HepG2 (cell line): ENCODE results near the gene INTS7. TPM values are rescaled to one million over a fixed set of nuclear protein-coding genes. Genes with fewer than 3 reads are reported as not detected.

Experiments used
- ATF1 ChIP-seq: IDR thresholded peaks from 2 replicates; pipeline ENCODE4 v1.6.1; 2016; ENCODE audit warnings: mild to moderate bottlenecking, control low read depth
- CBFB ChIP-seq: sonication (generic); formaldehyde crosslinking; IDR thresholded peaks from 2 replicates; pipeline ENCODE4 v1.4.0; 2020; ENCODE audit warnings: missing genetic modification reagents
- EED ChIP-seq: sonication (generic); formaldehyde crosslinking; IDR thresholded peaks from 2 replicates; pipeline ENCODE4 v1.5.0; 2020; ENCODE audit warnings: mild to moderate bottlenecking, missing genetic modification reagents
- ESRRA ChIP-seq: sonication (generic); formaldehyde crosslinking; IDR thresholded peaks from 2 replicates; pipeline ENCODE4 v1.5.1; 2020; ENCODE audit warnings: mild to moderate bottlenecking, low read depth, missing genetic modification reagents
- FOXP1 ChIP-seq, 2 experiments: fragments of 450-650 bp in 1 of 2; IDR thresholded peaks; 2 replicates each; pipeline ENCODE4 v1.6.1; 2017 to 2018; ENCODE audit warnings: antibody characterized with exemption in 1 of 2
- JUN ChIP-seq: sonication (generic); formaldehyde crosslinking; IDR thresholded peaks from 2 replicates; pipeline ENCODE4 v1.4.0; 2020; ENCODE audit warnings: mild to moderate bottlenecking, missing genetic modification reagents
- PCBP1 ChIP-seq: fragments of 200-400 bp; formaldehyde crosslinking; IDR thresholded peaks from 2 replicates; pipeline ENCODE4 v1.6.1; 2017; ENCODE audit warnings: mild to moderate bottlenecking, low read depth, low read length, borderline replicate concordance
- POGZ ChIP-seq: sonication (generic); formaldehyde crosslinking; IDR thresholded peaks from 2 replicates; pipeline ENCODE4 v1.4.0; 2020; ENCODE audit warnings: mild to moderate bottlenecking, missing genetic modification reagents
- RCOR2 ChIP-seq: IDR thresholded peaks from 2 replicates; pipeline ENCODE4 v1.6.1; 2016; ENCODE audit warnings: missing biosample characterization, missing genetic modification reagents
- TCF12 ChIP-seq, 2 experiments: fragments of 450-650 bp in 1 of 2; sonication (generic) in 1 of 2; formaldehyde crosslinking in 1 of 2; IDR thresholded peaks; 2 replicates each; pipeline versions ENCODE4 v1.6.1 to v1.8.0; 2017 to 2022; ENCODE audit warnings: antibody characterized with exemption in 1 of 2, mild to moderate bottlenecking in 1 of 2, missing genetic modification reagents in 1 of 2, moderate library complexity in 1 of 2
- TRIM22 ChIP-seq: fragments of 450-650 bp; IDR thresholded peaks from 2 replicates; pipeline ENCODE4 v1.6.1; 2017
- ZMAT3 ChIP-seq: sonication (generic); formaldehyde crosslinking; conservative IDR thresholded peaks from 2 replicates; pipeline ENCODE4 v1.7.0; 2021; ENCODE audit warnings: missing genetic modification reagents
- ZNF263 ChIP-seq: sonication (generic); formaldehyde crosslinking; IDR thresholded peaks from 2 replicates; pipeline ENCODE4 v1.4.0; 2020; ENCODE audit warnings: missing genetic modification reagents
- ZNF275 ChIP-seq: sonication (generic); formaldehyde crosslinking; IDR thresholded peaks from 2 replicates; pipeline ENCODE4 v1.8.0; 2022; ENCODE audit warnings: missing genetic modification reagents, mild to moderate bottlenecking, inconsistent platforms, borderline replicate concordance
- ZNF501 ChIP-seq: sonication (generic); formaldehyde crosslinking; IDR thresholded peaks from 2 replicates; pipeline ENCODE4 v1.5.1; 2020; ENCODE audit warnings: mild to moderate bottlenecking, moderate library complexity, missing genetic modification reagents
- ZNF556 ChIP-seq: sonication (generic); formaldehyde crosslinking; IDR thresholded peaks from 2 replicates; pipeline ENCODE4 v1.4.0; 2020; ENCODE audit warnings: mild to moderate bottlenecking, missing genetic modification reagents, borderline replicate concordance
- ZNF558 ChIP-seq: sonication (generic); formaldehyde crosslinking; IDR thresholded peaks from 2 replicates; pipeline ENCODE4 v1.9.0; 2022; ENCODE audit warnings: mild to moderate bottlenecking, missing genetic modification reagents, borderline replicate concordance
- ZNF615 ChIP-seq: sonication (generic); formaldehyde crosslinking; IDR thresholded peaks from 2 replicates; pipeline ENCODE4 v1.5.0; 2020; ENCODE audit warnings: mild to moderate bottlenecking, missing genetic modification reagents, borderline replicate concordance
- ZNF879 ChIP-seq: sonication (generic); formaldehyde crosslinking; IDR thresholded peaks from 2 replicates; pipeline ENCODE4 v1.8.1; 2023; ENCODE audit warnings: missing genetic modification reagents
- polyA plus RNA-seq, 8 experiments: library from polyadenylated mRNA; depleted of rRNA in 3 of 8; stranded (reverse) in 7 of 8; unstranded in 1 of 8; fragments of >200 nt; fragmentation: Illumina TruSeq in 4 of 8; extraction: Trizol in 4 of 8; gene quantifications; 2 replicates each; pipeline versions ENCODE4 v1.2.1 to v1.2.3, GENCODE V29; 2011 to 2016; ENCODE audit warnings: low read depth in 4 of 8, missing spikeins in 1 of 8, mixed read lengths in 1 of 8; ENCODE audit not compliant: insufficient read depth in 1 of 8
- total RNA-seq, 5 experiments: library from RNA; depleted of rRNA; stranded (reverse); fragments of >200 nt; fragmentation: Illumina TruSeq; extraction: Trizol; gene quantifications; 2 replicates each; pipeline ENCODE4 v1.2.3, GENCODE V29; 2016; ENCODE audit warnings: low read depth in 1 of 5
- TF ChIP-seq, protein P1 (sequence below): sonication (generic); formaldehyde crosslinking; IDR thresholded peaks from 2 replicates; pipeline ENCODE4 v1.4.0; 2020; ENCODE audit warnings: mild to moderate bottlenecking, missing genetic modification reagents

The INTS7 gene
- total and polyA plus RNA-seq, 2 of the 13 experiments (the other 11 are each of a cell fraction or from before 2014, with no cell fraction given) = 18.3 to 22.4 TPM

DNA sequence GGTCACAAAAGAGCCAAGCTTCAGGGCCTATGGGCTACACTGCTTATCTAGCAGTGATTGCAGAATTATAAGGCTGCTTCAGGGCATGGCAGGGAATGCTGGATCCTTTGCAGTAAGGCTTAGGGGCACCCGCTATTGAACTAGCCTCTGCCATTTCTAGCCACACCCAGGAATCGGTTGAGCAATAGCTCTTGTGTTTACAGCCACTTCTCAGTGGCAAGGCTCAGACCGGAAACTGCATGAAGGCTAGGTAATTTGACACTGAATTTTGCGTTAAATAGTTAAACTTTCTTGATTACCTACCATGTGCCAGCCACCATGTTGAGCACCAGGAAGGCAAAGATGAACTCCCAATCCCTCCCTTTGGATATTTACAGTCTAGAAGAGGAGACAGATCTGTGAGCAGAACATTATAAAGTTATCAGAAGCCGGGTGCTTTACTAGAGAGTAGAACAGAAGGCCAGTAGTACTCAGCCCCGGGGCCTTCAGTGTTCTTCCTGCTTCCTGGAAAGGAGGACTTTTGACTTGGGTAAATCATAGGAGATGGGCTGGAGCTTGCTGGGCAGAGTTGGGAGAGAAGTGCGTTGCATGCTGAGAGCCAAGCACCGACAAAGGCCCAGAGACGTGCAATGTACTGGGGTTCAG, 106.2 kb downstream of the INTS7 start (continued):
- TF ChIP-seq TCF12 (IDR thresholded peaks at IDR 0.05) = no peak
- no peak for TF ChIP-seq TCF12 (CRISPR knock-in tag; IDR thresholded peaks at IDR 0.05)
- no peak for TF ChIP-seq JUN (CRISPR knock-in tag)
- no peak for TF ChIP-seq ZNF879
- TF ChIP-seq POGZ (CRISPR knock-in tag) = peak; percentile 64; the same call in 1 of the 2 replicates
- no peak for TF ChIP-seq ZNF615 (CRISPR knock-in tag)
- no peak for TF ChIP-seq RCOR2
- TF ChIP-seq ESRRA (CRISPR knock-in tag) = no peak
- 0 out of 2 replicates have a peak, but pooled peaks have one; percentile 43 for TF ChIP-seq ZNF558 (CRISPR knock-in tag)
- TF ChIP-seq ZNF501 = 0 out of 2 replicates have a peak, but pooled peaks have one; percentile 2
- TF ChIP-seq TRIM22 = no peak
- no peak for TF ChIP-seq EED (CRISPR knock-in tag)
- no peak for TF ChIP-seq CBFB
- TF ChIP-seq FOXP1 (IDR thresholded peaks at IDR 0.05) = 0 out of 2 replicates have a peak, but pooled peaks have one; percentile 25
- peak; percentile 82 for TF ChIP-seq FOXP1 (CRISPR knock-in tag; IDR thresholded peaks at IDR 0.05)
- TF ChIP-seq PCBP1 = no peak
- no peak for TF ChIP-seq ZNF275 (CRISPR knock-in tag)
- no peak for TF ChIP-seq ZMAT3 (CRISPR knock-in tag)
- no peak for TF ChIP-seq ZNF556 (CRISPR knock-in tag)
- TF ChIP-seq ZNF263 (CRISPR knock-in tag) = no peak
- TF ChIP-seq, protein P1, sequence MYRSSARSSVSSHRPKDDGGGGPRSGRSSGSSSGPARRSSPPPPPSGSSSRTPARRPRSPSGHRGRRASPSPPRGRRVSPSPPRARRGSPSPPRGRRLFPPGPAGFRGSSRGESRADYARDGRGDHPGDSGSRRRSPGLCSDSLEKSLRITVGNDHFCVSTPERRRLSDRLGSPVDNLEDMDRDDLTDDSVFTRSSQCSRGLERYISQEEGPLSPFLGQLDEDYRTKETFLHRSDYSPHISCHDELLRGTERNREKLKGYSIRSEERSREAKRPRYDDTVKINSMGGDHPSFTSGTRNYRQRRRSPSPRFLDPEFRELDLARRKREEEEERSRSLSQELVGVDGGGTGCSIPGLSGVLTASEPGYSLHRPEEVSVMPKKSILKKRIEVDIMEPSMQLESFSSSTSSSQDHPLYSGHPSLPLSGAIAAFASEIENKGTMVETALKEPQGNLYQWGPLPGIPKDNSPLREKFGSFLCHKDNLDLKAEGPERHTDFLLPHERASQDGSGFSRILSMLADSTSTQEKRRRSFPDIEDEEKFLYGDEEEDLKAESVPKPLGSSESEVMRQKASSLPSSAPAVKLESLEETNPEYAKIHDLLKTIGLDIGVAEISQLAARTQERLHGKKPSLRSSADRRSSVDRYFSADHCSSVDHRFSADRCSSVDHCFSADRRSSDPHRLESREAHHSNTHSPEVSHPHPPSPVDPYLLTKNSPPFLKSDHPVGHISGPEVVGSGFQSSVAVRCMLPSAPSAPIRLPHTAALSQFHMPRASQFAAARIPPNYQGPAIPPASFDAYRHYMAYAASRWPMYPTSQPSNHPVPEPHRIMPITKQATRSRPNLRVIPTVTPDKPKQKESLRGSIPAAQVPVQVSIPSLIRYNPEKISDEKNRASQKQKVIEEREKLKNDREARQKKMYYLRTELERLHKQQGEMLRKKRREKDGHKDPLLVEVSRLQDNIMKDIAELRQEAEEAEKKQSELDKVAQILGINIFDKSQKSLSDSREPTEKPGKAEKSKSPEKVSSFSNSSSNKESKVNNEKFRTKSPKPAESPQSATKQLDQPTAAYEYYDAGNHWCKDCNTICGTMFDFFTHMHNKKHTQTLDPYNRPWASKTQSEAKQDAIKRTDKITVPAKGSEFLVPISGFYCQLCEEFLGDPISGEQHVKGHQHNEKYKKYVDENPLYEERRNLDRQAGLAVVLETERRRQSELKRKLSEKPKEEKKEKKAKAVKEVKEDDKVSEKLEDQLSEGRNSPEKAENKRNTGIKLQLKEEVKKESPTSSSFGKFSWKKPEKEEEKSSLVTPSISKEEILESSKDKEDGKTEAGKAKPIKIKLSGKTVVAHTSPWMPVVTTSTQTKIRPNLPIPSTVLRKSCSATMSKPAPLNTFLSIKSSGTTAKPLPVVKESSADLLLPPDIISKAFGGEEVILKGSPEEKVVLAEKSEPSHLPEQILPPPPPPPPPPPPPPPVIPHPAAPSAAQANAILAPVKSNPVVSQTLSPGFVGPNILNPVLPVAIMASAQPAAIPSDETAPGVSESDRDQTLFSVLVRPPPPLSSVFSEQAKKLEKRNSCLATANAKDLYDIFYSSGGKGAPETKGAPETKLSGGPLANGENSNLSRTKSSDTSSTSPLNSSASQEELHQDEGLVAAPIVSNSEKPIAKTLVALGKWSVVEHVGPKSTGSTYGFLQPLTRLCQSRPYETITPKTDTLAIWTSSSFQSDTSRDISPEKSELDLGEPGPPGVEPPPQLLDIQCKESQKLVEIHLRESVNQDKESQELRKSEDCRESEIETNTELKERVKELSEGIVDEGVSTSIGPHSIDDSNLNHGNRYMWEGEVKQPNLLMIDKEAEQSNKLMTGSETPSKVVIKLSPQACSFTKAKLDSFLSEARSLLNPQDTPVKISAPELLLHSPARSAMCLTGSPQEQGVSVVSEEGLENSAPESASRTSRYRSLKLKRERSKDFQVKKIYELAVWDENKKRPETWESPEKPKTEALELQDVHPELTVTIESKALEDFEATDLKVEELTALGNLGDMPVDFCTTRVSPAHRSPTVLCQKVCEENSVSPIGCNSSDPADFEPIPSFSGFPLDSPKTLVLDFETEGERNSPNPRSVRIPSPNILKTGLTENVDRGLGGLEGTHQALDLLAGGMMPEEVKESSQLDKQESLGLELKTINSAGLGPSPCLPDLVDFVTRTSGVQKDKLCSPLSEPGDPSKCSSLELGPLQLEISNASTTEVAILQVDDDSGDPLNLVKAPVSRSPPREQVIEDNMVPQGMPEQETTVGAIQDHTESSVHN (CRISPR knock-in tag) = no peak
- TF ChIP-seq ATF1 (CRISPR knock-in tag) = no peak
